AG10803 (cell line): Measurements from ENCODE around the gene DENND1A.

ENCODE experiments used
- DNase-seq: peaks from one replicate; pipeline ENCODE4 v3.0.0; 2010; ENCODE audit warnings: low read depth
- H3K4me3 ChIP-seq: 2 replicates; pipeline ENCODE4 v1.5.1; 2011; ENCODE audit warnings: mild to moderate bottlenecking, low read length, control low read depth
- TF ChIP-seq, protein P1 (sequence below): conservative IDR thresholded peaks from 2 replicates; pipeline ENCODE4 v1.5.1; 2011; ENCODE audit warnings: mild to moderate bottlenecking, low read length, control low read depth, inconsistent platforms

DENND1A gene

DNA sequence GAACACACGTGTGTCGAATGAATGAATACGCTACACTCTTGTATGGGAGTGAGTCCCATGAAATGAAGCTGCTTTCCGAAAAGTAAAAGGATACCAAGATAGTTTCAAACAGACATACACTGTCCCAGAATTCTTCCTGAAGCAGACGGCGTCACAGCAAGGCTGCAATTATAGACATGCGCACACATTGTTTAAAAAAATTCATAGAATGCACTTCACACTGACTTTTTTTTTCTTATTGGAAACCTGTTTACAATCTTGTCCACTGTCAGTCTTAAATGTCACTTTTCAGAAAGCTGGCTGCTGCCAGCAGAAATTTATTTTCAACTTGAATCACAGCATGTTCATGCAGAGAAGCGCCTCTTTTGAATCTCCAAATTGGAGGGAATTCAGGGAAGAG lies 449.1 kb downstream of the DENND1A start:
- no peak overlapping the region for H3K4me3 ChIP-seq
- no peak for DNase-seq
- TF ChIP-seq, protein P1, sequence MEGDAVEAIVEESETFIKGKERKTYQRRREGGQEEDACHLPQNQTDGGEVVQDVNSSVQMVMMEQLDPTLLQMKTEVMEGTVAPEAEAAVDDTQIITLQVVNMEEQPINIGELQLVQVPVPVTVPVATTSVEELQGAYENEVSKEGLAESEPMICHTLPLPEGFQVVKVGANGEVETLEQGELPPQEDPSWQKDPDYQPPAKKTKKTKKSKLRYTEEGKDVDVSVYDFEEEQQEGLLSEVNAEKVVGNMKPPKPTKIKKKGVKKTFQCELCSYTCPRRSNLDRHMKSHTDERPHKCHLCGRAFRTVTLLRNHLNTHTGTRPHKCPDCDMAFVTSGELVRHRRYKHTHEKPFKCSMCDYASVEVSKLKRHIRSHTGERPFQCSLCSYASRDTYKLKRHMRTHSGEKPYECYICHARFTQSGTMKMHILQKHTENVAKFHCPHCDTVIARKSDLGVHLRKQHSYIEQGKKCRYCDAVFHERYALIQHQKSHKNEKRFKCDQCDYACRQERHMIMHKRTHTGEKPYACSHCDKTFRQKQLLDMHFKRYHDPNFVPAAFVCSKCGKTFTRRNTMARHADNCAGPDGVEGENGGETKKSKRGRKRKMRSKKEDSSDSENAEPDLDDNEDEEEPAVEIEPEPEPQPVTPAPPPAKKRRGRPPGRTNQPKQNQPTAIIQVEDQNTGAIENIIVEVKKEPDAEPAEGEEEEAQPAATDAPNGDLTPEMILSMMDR: no peak

DNA sequence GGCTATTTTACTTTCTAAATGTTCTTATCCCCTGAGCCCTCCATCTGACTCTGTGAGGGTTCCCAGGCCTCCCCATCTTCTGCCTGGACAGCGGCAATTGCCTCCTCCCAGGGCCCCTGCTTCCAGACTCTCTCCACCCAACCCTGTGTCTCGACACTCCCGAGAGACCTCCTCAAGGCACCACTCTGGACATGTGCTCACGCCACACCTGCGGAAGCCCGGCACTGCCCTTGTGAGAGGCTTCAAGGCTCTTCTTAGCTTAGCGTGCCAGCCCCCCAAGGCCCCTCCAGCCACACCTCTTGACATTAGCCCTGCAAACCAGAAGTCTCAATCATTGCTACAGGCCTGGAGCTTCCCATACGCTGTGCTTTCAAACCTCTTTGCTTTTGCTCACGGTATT lies 449.8 kb downstream of the DENND1A start:
- TF ChIP-seq, protein P1: no peak
- DNase-seq: no peak
- no peak overlapping the region for H3K4me3 ChIP-seq

GRCh38 chr9:123478967-123479602 lies 450.8 kb downstream of the DENND1A start:
- DNase-seq: no peak
- no peak overlapping the region for H3K4me3 ChIP-seq
- TF ChIP-seq, protein P1: no peak

DNA sequence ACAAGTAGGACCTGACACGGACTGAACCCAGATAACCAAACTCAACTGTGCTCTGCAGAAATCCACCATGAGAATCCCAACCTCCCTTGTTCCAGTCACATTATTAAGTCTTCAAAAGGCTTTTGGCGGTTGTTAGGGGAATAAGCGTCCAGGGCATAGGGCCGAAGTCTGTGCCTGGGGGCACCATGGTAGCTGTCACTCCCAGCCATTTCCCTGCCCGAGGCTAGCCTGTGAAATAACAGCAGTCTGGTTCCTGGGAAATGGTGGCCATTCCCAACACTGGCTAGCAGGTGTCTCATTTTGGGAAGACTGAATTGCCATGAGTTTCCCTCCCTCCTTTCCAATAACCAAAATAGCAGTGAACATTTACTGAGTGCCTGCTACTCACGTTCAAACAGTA lies 451.8 kb downstream of the DENND1A start:
- no peak for DNase-seq
- no peak overlapping the region for H3K4me3 ChIP-seq
- TF ChIP-seq, protein P1: no peak

- no peak for DNase-seq
- no peak overlapping the region for H3K4me3 ChIP-seq
- TF ChIP-seq, protein P1: no peak
Observed at GRCh38 chr9:123475407-123475806, 454.5 kb downstream of the DENND1A start.

GRCh38 chr9:123472862-123473614 lies 456.9 kb downstream of the DENND1A start:
- DNase-seq: peak; percentile 9
- TF ChIP-seq, protein P1: no peak

DNA sequence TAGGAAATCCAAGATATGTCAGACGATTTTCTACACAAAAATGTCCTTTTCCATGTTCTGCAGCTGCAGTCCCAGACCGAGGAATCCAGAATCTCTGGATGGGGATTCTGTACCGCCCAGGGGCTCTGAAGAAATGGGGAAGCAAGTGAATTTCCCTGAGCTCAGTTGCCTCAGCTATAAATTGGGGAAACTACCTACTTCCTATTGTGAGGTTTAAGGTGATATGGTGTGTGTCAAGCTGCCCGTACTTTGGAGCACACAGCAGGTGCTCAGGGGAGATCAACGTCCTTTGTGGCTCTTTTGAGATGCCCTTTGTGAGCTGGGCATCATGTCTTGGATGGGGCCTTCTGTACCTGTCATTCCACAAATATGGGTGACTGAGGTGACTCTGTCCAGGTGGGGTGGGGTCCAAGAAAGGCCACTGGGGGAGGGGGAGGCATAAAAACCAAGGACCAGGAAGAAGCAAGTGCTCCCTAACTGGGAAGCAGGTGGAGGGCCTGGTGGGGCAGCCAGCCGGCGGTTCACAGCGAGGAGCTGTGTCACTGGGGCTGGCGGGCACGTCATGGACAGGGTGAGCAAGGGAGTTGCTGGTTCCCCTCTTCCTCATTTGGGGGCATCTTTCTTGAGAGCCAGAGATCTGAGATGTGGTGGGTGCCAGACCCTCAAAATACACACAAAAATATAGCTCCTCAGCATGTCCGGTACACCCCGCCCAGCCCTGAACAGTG lies 457.9 kb downstream of the DENND1A start:
- TF ChIP-seq, protein P1: no peak
- DNase-seq: no peak

More at GRCh38 chr9:123472862-123473614, 456.9 kb downstream of the DENND1A start:
- no peak overlapping the region for H3K4me3 ChIP-seq

More for the DNA sequence above, 457.9 kb downstream of the DENND1A start:
- no peak overlapping the region for H3K4me3 ChIP-seq
